OCI-LY7 (cell line): ENCODE measurements around the gene FAM9A.
"Not testable (repeated sequence)": the region's sequence is repeated elsewhere in the genome, so short reads cannot be mapped to it uniquely, and the experiment has no call there.

Experiments used
- CTCF ChIP-seq: fragments of 200-600 bp; sonication (generic); conservative IDR thresholded peaks from 2 replicates; pipeline ENCODE4 v1.5.1; 2014; ENCODE audit warnings: mild to moderate bottlenecking, antibody characterized with exemption, low read length, moderate library complexity, mixed read lengths
- EZH2phosphoT487 ChIP-seq: fragments of 200-600 bp; sonication (generic); IDR thresholded peaks from 2 replicates; pipeline ENCODE4 v1.6.1; 2018; ENCODE audit warnings: low read depth, borderline replicate concordance, mild to moderate bottlenecking, mixed run types, antibody characterized with exemption, low read length, moderate library complexity, mixed read lengths

- TF ChIP-seq CTCF, EZH2phosphoT487: not testable (repeated sequence)
These were observed 43.4 kb downstream of the FAM9A start for GRCh38 chrX:8757609-8758389.
